ENCODE results near the gene BTN1A1.

Gene BTN1A1

DNA sequence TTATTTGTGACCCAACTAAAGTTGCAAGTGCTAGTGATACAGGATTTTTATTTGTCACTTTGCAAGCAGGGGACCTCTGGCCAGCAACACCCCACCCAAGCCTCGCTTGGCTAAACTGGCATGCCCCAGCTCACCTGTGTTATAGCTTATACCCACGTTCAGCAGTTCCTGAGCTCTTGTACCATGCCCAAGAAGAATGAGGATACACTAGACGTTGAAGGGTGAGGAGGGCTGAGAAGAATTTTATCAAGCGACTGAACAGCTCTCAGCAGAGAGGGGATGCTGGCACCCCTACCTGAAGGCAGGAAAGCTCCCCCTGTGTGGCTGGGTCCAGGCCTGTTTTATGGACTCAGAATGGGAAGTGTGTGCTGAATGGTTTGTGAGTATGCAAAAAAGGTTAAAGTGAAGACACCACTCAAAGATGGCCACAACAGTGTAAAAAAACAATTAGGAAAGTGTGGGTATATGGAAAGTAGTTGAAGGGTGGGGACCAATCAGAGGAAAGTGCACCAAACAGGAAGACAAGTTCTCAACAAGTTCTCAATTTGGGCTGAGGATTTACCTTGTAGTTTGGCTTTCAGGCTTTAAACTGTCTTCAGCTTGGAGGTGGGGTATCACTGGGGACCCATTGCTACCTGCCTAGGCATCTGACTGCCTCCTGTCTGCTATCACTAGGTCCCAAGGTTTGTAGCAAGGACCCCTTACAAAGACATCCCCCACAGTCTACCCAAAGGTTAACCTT is 27.4 kb upstream of the BTN1A1 start:
- Histone ChIP-seq H3K27me3 (ENCODE audit: insufficient read depth, poor library complexity, severe bottlenecking) (no peaks in the 10 kb centered on the region), H3K27ac (ENCODE audit: poor library complexity, severe bottlenecking) (peak overlapping the region; percentile 88), H3K4me3 (ENCODE audit: severe bottlenecking) (no peak overlapping the region), H3K36me3 (ENCODE audit: low read depth) (peaks cover 13% of the 10 kb centered on the region), H3K4me1 (ENCODE audit: insufficient read depth, poor library complexity, severe bottlenecking) (peaks cover 13% of the 10 kb centered on the region), H3K9me3 (ENCODE audit: severe bottlenecking) (no peaks in the 10 kb centered on the region)
- TF ChIP-seq, protein P1, sequence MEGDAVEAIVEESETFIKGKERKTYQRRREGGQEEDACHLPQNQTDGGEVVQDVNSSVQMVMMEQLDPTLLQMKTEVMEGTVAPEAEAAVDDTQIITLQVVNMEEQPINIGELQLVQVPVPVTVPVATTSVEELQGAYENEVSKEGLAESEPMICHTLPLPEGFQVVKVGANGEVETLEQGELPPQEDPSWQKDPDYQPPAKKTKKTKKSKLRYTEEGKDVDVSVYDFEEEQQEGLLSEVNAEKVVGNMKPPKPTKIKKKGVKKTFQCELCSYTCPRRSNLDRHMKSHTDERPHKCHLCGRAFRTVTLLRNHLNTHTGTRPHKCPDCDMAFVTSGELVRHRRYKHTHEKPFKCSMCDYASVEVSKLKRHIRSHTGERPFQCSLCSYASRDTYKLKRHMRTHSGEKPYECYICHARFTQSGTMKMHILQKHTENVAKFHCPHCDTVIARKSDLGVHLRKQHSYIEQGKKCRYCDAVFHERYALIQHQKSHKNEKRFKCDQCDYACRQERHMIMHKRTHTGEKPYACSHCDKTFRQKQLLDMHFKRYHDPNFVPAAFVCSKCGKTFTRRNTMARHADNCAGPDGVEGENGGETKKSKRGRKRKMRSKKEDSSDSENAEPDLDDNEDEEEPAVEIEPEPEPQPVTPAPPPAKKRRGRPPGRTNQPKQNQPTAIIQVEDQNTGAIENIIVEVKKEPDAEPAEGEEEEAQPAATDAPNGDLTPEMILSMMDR (IDR thresholded peaks at IDR 0.05; ENCODE audit: poor library complexity, severe bottlenecking) = no peak
- ATAC-seq (ENCODE audit: low read depth) (no peak), DNase-seq (ENCODE audit: low spot score) (no peak)

DNA sequence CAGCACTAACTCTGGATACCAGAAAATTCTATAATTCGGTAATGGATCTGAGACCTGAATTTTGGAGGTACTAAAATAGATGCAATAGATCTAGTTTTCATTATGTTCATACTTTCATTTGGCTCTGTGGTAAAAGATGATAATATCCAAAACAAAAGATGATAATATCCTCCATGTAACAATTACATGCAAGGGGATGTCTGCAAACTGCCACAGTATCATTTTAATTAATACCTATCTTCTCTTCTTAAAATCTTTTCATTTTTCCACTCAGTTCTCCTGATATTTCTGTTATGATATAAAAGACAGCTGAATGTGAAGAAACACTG is 26.7 kb upstream of the BTN1A1 start:
- TF ChIP-seq, protein P1 (IDR thresholded peaks at IDR 0.05; ENCODE audit: poor library complexity, severe bottlenecking) = no peak
- peak overlapping the region; percentile 88 for H3K27ac ChIP-seq (ENCODE audit: poor library complexity, severe bottlenecking)

DNA sequence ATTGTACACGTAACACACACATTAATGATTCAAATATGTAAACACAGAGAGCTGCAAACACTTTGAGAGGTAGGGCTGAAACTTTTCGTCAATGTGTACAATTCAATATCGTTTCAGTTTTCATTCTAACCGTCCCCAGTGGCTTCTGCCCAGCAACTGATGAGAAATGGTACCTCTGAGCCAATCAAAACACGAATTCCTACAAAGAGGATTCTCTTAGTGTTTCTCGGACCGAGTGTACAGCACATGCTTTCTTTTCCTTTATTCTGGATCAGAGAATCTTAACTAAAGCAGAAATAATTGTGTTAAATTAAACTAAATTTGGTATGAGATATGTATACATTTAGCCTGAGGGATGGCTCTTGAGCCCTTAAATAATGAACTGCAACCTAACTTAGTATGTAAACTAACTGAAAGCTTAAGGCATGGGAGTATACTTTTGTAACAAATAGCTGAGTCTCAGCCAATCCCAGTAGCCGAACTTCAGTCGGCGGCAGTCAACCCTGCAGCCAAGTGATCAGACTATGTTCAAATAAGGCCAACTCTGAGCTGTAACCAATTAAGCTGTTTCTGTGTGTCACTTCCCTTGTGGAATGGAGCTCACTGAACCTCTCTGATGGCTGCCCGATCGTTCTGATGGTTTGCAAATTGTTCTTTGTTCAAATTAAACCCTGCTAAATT is 26.2 kb upstream of the BTN1A1 start:
- TF ChIP-seq, protein P1 (IDR thresholded peaks at IDR 0.05; ENCODE audit: poor library complexity, severe bottlenecking) = no peak
- no peaks in the 10 kb centered on the region for H3K9me3 ChIP-seq (ENCODE audit: severe bottlenecking)
- peak; percentile 79 for DNase-seq (ENCODE audit: low spot score)
- peak overlapping the region; percentile 88 for H3K27ac ChIP-seq (ENCODE audit: poor library complexity, severe bottlenecking)
- peaks cover 13% of the 10 kb centered on the region for H3K4me1 ChIP-seq (ENCODE audit: insufficient read depth, poor library complexity, severe bottlenecking)
- H3K36me3 ChIP-seq (ENCODE audit: low read depth) = peaks cover 6% of the 10 kb centered on the region
- no peaks in the 10 kb centered on the region for H3K27me3 ChIP-seq (ENCODE audit: insufficient read depth, poor library complexity, severe bottlenecking)
- ATAC-seq (ENCODE audit: low read depth) = peak; percentile 95
- H3K4me3 ChIP-seq (ENCODE audit: severe bottlenecking) = peak overlapping the region; percentile 37

More for the DNA sequence above, 26.7 kb upstream of the BTN1A1 start:
- Histone ChIP-seq H3K9me3 (ENCODE audit: severe bottlenecking) (no peaks in the 10 kb centered on the region), H3K4me1 (ENCODE audit: insufficient read depth, poor library complexity, severe bottlenecking) (peaks cover 13% of the 10 kb centered on the region), H3K4me3 (ENCODE audit: severe bottlenecking) (peak overlapping the region; percentile 37), H3K36me3 (ENCODE audit: low read depth) (peaks cover 10% of the 10 kb centered on the region), H3K27me3 (ENCODE audit: insufficient read depth, poor library complexity, severe bottlenecking) (no peaks in the 10 kb centered on the region)
- DNase-seq (ENCODE audit: low spot score) = no peak
- no peak for ATAC-seq (ENCODE audit: low read depth)

DNA sequence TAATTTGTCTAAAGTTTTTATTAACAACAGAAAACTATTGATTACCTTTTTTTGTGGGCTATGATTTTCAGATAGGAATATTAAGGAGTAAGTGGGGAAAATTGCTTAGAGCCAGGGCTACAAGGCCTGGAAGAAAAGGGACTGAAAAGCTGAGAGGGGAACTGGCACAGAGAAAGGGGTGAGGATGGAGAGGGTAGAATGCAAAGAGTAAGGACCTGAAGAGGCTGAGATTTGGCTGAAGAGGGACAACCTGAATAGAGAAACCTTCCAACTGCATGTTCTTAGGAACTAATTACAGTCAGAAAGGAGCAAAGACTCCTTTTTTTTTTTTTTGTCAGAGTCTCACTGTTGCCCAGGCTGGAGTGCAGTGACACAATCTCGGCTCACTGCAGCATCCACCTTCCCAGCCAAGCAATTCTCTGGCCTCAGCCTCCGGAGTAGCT is 25.6 kb upstream of the BTN1A1 start:
- H3K36me3 ChIP-seq (ENCODE audit: low read depth) = peaks cover 2% of the 10 kb centered on the region; the same call in 1 of the 2 replicates
- ATAC-seq (ENCODE audit: low read depth) (no peak), DNase-seq (ENCODE audit: low spot score) (no peak)
- peaks cover 13% of the 10 kb centered on the region for H3K4me1 ChIP-seq (ENCODE audit: insufficient read depth, poor library complexity, severe bottlenecking)
- TF ChIP-seq, protein P1 (IDR thresholded peaks at IDR 0.05; ENCODE audit: poor library complexity, severe bottlenecking) = no peak
- peak overlapping the region; percentile 37 for H3K4me3 ChIP-seq (ENCODE audit: severe bottlenecking)
- no peaks in the 10 kb centered on the region for H3K27me3 ChIP-seq (ENCODE audit: insufficient read depth, poor library complexity, severe bottlenecking)
- H3K9me3 ChIP-seq (ENCODE audit: severe bottlenecking) = no peaks in the 10 kb centered on the region
- H3K27ac ChIP-seq (ENCODE audit: poor library complexity, severe bottlenecking) = peak overlapping the region; percentile 88
